Measurements from ENCODE around the gene MED6. TPM values are rescaled to one million over a fixed set of nuclear protein-coding genes. Genes with fewer than 3 reads are reported as not detected.

The MED6 gene
- total RNA-seq, 1 experiment from 2014 or later = 55.3 TPM

DNA sequence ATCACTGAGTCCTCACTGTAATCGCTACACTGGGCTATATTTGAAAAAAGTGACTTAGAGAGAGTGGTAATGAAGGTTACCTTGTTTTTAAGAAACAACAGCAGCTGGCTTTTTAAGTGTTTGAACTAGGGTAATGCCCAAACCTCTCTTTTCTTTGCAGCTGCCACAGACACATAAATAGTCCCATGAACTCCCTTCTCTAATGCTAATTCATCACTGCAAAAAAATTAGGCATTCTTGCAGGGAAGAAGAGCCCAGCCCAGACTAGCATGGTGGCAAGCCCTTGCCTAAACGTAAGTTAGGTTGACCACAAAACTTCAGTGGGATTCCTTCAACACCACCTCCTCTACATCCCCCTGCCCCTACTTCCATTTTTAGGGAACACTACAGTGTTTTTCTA lies 17.9 kb upstream of the MED6 start:
- Histone ChIP-seq H3T11ph (ENCODE audit: low read length) (no peak overlapping the region), H4K8ac (replicated peaks; ENCODE audit: insufficient read length, low read depth, low read length) (no peak overlapping the region), H3K56ac (ENCODE audit: insufficient read length, low read depth, low read length) (no peak overlapping the region), H3K4me2 (ENCODE audit: insufficient read depth, insufficient read length, low read length) (no peak overlapping the region), H3K9ac (ENCODE audit: extremely low read depth, insufficient read length, low read length) (no peak overlapping the region), H3K4me1 (ENCODE audit: insufficient read depth, low read length) (no peaks in the 10 kb centered on the region; the same call in 1 of the 2 replicates), H3K9me3 (ENCODE audit: control insufficient read depth, low read depth, low read length) (no peaks in the 10 kb centered on the region), H4K91ac (ENCODE audit: insufficient read length, low read depth, low read length) (no peak overlapping the region), H3K4ac (ENCODE audit: low read depth, low read length) (no peak overlapping the region), H2BK15ac (ENCODE audit: low read depth, low read length) (no peak overlapping the region), H3K23ac (ENCODE audit: insufficient read length, low read depth, low read length) (no peak overlapping the region), H3K27ac (ENCODE audit: insufficient read length, low read depth, low read length) (no peak overlapping the region), H3K79me1 (ENCODE audit: insufficient read depth, low read depth, low read length, poor library complexity, severe bottlenecking) (no peaks in the 10 kb centered on the region), H2BK120ac (ENCODE audit: low read depth, low read length, poor library complexity, severe bottlenecking) (no peak overlapping the region), H3K79me2 (ENCODE audit: insufficient read depth, low read length) (no peaks in the 10 kb centered on the region), H4K20me1 (ENCODE audit: control insufficient read depth, insufficient read depth, insufficient read length) (no peaks in the 10 kb centered on the region), H2BK12ac (ENCODE audit: insufficient read length, low read depth, low read length) (no peak overlapping the region), H2BK20ac (ENCODE audit: low read depth, low read length, poor library complexity, severe bottlenecking) (no peak overlapping the region), H4K5ac (ENCODE audit: insufficient read length, low read depth, low read length) (no peak overlapping the region), H3K14ac (ENCODE audit: insufficient read depth, low read length) (no peak overlapping the region), H3K18ac (ENCODE audit: insufficient read length, low read depth, low read length) (no peak overlapping the region), H2BK5ac (ENCODE audit: insufficient read length, low read length) (no peak overlapping the region), H2AK5ac (ENCODE audit: insufficient read length, low read length) (no peak overlapping the region), H2AFZ (ENCODE audit: low read length) (no peak overlapping the region), H3K27me3 (ENCODE audit: insufficient read depth, low read length) (no peaks in the 10 kb centered on the region), H3K23me2 (ENCODE audit: insufficient read length, low read depth, low read length, poor library complexity, severe bottlenecking) (no peaks in the 10 kb centered on the region)
- peaks cover 0 to 7% of the 10 kb centered on the region in 2 experiments; a peak in 2 of 4 replicates for H3K4me1 Mint-ChIP-seq
- no peaks in the 10 kb centered on the region for H3K27me3 Mint-ChIP-seq (ENCODE audit: low read depth)
- H3K36me3 Mint-ChIP-seq (ENCODE audit: insufficient read depth in 1 of 3, low read depth in 3 of 3) = peaks cover 0 to 8% (median 0%) of the 10 kb centered on the region in 3 experiments; a peak in 5 of 7 replicates
- no peak overlapping the region for H3K4me3 Mint-ChIP-seq
- TF ChIP-seq, protein P1, sequence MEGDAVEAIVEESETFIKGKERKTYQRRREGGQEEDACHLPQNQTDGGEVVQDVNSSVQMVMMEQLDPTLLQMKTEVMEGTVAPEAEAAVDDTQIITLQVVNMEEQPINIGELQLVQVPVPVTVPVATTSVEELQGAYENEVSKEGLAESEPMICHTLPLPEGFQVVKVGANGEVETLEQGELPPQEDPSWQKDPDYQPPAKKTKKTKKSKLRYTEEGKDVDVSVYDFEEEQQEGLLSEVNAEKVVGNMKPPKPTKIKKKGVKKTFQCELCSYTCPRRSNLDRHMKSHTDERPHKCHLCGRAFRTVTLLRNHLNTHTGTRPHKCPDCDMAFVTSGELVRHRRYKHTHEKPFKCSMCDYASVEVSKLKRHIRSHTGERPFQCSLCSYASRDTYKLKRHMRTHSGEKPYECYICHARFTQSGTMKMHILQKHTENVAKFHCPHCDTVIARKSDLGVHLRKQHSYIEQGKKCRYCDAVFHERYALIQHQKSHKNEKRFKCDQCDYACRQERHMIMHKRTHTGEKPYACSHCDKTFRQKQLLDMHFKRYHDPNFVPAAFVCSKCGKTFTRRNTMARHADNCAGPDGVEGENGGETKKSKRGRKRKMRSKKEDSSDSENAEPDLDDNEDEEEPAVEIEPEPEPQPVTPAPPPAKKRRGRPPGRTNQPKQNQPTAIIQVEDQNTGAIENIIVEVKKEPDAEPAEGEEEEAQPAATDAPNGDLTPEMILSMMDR (conservative IDR thresholded peaks at IDR 0.05) = no peak
- no CpG with 5 or more reads among the region's 2 CpGs for WGBS (ENCODE audit: extremely low coverage, insufficient read length, low lambda C conversion rate)
- H3K27ac Mint-ChIP-seq = no peak overlapping the region
- peaks cover 7 to 9% of the 10 kb centered on the region in 2 experiments; a peak in 4 of 5 replicates for H3K9me3 Mint-ChIP-seq
- DNase-seq = no peak
